RWPE1 (cell line): ENCODE measurements around the gene ERVH48-1.
A peak's percentile ranks its signal among the peaks of the same experiment; 100 is the strongest.
"Not testable (repeated sequence)": the region's sequence is repeated elsewhere in the genome, so short reads cannot be mapped to it uniquely, and the experiment has no call there.

Experiments used
- CTCF ChIA-PET: fragments of 350-600 bp; sonication (Branson Sonifier 250); formaldehyde crosslinking; extraction: SDS; loops from one replicate; lab custom pipeline; 2021; lab: Yijun Ruan, JAX
- POLR2A ChIA-PET: fragments of 400-600 bp; formaldehyde crosslinking; extraction: SDS; loops from one replicate; lab custom pipeline; 2020; ENCODE audit warnings: antibody characterized with exemption; ENCODE audit not compliant: low non-redundant PET; lab: Yijun Ruan, JAX
- DNase-seq: peaks from one replicate; pipeline ENCODE4 v3.0.0; 2012; ENCODE audit warnings: low spot score
- H3K27ac ChIP-seq: fragments of 450-650 bp; 2 replicates; pipeline ENCODE4 v1.5.1; 2017
- TF ChIP-seq, protein P1 (sequence below): fragments of 450-650 bp; conservative IDR thresholded peaks from 2 replicates; pipeline ENCODE4 v1.5.1; 2017; ENCODE audit warnings: low read depth, mild to moderate bottlenecking

ERVH48-1 gene

GRCh38 chr21:42956824-42957630 is 31.6 kb upstream of the ERVH48-1 start:
- ChIA-PET CTCF (interaction anchor here (0.6 kb wide), 1 partner anchor 24 kb away, joined by 5 read pairs; no protein-coding TSS in a partner anchor), POLR2A (no interaction called here)
- TF ChIP-seq, protein P1, sequence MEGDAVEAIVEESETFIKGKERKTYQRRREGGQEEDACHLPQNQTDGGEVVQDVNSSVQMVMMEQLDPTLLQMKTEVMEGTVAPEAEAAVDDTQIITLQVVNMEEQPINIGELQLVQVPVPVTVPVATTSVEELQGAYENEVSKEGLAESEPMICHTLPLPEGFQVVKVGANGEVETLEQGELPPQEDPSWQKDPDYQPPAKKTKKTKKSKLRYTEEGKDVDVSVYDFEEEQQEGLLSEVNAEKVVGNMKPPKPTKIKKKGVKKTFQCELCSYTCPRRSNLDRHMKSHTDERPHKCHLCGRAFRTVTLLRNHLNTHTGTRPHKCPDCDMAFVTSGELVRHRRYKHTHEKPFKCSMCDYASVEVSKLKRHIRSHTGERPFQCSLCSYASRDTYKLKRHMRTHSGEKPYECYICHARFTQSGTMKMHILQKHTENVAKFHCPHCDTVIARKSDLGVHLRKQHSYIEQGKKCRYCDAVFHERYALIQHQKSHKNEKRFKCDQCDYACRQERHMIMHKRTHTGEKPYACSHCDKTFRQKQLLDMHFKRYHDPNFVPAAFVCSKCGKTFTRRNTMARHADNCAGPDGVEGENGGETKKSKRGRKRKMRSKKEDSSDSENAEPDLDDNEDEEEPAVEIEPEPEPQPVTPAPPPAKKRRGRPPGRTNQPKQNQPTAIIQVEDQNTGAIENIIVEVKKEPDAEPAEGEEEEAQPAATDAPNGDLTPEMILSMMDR = no peak
- H3K27ac ChIP-seq = peak overlapping the region; percentile 43; the same call in 1 of the 2 replicates
- DNase-seq = no peak

DNA sequence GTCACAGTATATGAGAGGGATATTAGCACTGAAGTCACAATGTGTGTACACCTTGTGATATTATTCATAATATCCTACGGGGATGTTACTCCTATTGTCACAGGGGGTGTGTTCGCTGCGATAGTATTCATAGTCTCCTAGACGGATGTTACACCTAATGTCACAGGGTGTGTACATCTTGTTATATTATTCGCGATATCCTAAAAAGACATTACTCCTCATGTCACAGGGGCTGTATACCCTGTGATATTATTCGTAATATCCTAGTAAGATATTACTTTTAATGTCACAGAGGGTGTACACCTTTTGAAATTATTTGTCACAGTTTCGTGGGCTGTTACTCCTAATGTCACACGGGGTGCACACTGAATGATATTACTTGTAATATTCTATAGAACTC is 25.8 kb upstream of the ERVH48-1 start:
- DNase-seq, POLR2A ChIA-PET, CTCF ChIA-PET, H3K27ac ChIP-seq: not testable (repeated sequence)

- DNase-seq, POLR2A ChIA-PET, CTCF ChIA-PET: not testable (repeated sequence)
- peak overlapping the region; percentile 90 for H3K27ac ChIP-seq
Observed at GRCh38 chr21:42949094-42949755, 23.8 kb upstream of the ERVH48-1 start.

DNA sequence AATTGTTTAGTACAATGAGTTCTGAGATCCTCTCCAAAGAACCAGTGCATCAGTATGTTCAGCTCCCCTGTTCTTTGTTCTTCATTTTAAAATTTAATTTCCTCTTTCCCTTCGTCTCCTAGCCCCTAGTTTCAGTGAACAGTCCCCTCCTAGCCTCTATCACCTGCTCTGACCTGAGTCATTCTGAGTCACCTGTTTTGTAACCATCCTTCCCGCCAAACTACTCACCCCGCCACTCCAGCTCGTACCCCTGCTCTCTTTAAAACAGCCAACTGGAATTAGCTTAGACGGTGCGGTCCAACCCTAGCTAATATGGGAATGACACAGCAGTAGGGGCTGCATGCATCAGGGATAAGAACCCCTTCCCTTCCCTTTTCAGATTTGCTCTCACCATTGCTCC is 16.8 kb upstream of the ERVH48-1 start:
- ChIA-PET POLR2A (no interaction called here), CTCF (no interaction called here)
- H3K27ac ChIP-seq = peak overlapping the region; percentile 92
- TF ChIP-seq, protein P1 = no peak
- DNase-seq = no peak

DNA sequence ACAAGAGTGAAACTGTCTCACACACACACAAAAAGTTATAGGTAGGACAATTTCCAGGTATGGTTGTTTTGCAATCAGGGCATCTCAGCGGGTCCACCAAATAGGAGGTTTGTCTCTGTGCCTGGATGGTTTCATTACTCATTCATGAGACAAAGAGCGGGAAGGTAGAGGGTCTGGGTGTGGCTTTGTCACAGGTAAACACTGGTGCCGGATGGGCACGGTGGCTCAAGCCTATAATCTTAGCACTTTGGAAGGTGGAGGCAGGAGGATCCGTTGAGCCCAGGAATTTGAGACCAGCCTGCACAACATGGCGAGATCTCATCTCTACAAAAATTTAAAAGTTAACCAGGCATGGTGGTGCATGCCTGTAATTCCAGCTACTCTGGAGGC is 16.3 kb upstream of the ERVH48-1 start:
- ChIA-PET POLR2A (no interaction called here), CTCF (no interaction called here)
- TF ChIP-seq, protein P1 = no peak
- peak overlapping the region; percentile 92 for H3K27ac ChIP-seq
- no peak for DNase-seq

GRCh38 chr21:42939582-42940413 is 14.4 kb upstream of the ERVH48-1 start:
- ChIA-PET CTCF (no interaction called here), POLR2A (no interaction called here)
- TF ChIP-seq, protein P1 = no peak
- peak overlapping the region; percentile 92 for H3K27ac ChIP-seq
- peak; percentile 90 for DNase-seq

DNA sequence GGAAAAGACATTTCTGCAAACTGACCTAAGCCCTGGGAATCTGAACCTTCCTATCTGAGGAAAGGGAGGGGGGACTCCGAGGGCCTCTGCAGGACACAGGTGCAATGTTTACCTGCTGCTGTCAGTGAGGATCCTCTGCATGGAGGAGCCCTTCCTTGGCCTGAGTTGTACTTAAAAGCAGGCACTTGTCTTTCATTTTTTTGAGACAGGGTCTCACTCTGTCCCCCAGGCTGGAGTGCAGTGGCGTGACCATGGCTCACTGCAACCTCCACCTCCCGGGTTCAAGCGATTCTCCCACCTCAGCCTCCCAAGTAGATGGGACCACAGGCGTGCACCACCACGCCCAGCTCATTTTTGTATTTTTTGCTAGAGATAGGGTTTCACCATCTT is 13.2 kb upstream of the ERVH48-1 start:
- DNase-seq, POLR2A ChIA-PET, CTCF ChIA-PET: not testable (repeated sequence)
- H3K27ac ChIP-seq = peak overlapping the region; percentile 92
